ENCODE results near the gene FMR1.

Gene FMR1

DNA sequence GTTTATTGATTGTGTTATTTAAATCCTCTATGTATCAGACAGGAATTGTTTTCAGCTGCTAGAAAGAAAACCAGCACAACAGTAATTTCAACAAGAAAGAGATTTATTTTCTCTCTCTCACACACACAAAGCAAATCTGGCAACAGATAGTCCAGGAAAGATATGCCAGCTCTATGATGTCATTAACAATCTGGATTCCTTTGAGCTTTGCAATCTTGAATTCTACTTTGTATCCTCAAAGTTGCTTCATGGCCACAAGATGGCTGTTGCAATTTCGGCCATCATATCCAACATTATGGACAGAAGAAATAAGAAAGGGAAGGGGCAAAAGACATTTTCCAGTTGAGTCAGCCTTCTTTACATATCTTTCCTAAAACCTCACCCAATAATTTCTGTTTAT, 19.8 kb upstream of the FMR1 start:
- Histone ChIP-seq H4K20me1 (ENCODE audit: low read depth, low read length) (no peaks in the 10 kb centered on the region), H3F3A (ENCODE audit: insufficient read depth) (no peaks in the 10 kb centered on the region), H3K79me2 (ENCODE audit: insufficient read depth, low read length) (no peaks in the 10 kb centered on the region), H3K9me2 (replicated peaks; ENCODE audit: insufficient read depth, low read length) (no peaks in the 10 kb centered on the region), H3K36me3 (ENCODE audit: low read length) (no peaks in the 10 kb centered on the region), H3K9me3 (ENCODE audit: insufficient read depth, low read length) (no peaks in the 10 kb centered on the region), H3K27me3 (ENCODE audit: low read length) (no peaks in the 10 kb centered on the region), H2AFZ (ENCODE audit: low read depth, low read length, severe bottlenecking) (no peak overlapping the region), H3K4me3 (ENCODE audit: insufficient read depth, low read length, poor library complexity, severe bottlenecking) (no peak overlapping the region), H3K27ac (ENCODE audit: low read depth, low read length) (no peak overlapping the region), H3K9ac (ENCODE audit: low read length) (no peak overlapping the region), H3K4me2 (ENCODE audit: low read depth, low read length, poor library complexity, severe bottlenecking) (no peak overlapping the region)
- no peak for TF ChIP-seq EZH2phosphoT487 (conservative IDR thresholded peaks at IDR 0.05; ENCODE audit: low read length)
- TF ChIP-seq, protein P1, sequence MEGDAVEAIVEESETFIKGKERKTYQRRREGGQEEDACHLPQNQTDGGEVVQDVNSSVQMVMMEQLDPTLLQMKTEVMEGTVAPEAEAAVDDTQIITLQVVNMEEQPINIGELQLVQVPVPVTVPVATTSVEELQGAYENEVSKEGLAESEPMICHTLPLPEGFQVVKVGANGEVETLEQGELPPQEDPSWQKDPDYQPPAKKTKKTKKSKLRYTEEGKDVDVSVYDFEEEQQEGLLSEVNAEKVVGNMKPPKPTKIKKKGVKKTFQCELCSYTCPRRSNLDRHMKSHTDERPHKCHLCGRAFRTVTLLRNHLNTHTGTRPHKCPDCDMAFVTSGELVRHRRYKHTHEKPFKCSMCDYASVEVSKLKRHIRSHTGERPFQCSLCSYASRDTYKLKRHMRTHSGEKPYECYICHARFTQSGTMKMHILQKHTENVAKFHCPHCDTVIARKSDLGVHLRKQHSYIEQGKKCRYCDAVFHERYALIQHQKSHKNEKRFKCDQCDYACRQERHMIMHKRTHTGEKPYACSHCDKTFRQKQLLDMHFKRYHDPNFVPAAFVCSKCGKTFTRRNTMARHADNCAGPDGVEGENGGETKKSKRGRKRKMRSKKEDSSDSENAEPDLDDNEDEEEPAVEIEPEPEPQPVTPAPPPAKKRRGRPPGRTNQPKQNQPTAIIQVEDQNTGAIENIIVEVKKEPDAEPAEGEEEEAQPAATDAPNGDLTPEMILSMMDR (IDR thresholded peaks at IDR 0.05; ENCODE audit: insufficient read depth, low read length, poor library complexity, severe bottlenecking): no peak

DNA sequence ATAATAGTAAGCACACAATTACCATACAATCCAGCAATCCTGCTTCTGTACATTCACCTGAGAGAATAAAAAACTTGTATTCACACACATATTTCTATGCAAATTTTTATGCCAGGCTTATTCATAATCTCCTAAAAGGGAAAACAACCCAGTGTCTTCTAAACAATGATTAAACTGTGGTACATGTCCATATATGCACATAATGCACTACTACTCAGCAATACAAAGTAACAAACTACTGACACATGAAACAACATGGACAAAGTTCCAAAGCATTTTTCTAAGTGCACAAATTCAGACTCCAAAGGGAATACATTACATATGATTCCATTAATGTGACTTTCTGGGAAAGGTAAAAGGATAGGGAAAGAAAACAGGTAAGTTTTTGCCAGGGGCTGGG, 18.0 kb upstream of the FMR1 start:
- no peaks in the 10 kb centered on the region for H3K36me3 ChIP-seq (ENCODE audit: low read length)
- H3K9me2 ChIP-seq (replicated peaks; ENCODE audit: insufficient read depth, low read length): no peaks in the 10 kb centered on the region
- H3K27me3 ChIP-seq (ENCODE audit: low read length): no peaks in the 10 kb centered on the region
- no peak overlapping the region for H3K9ac ChIP-seq (ENCODE audit: low read length)
- no peak overlapping the region for H3K4me2 ChIP-seq (ENCODE audit: low read depth, low read length, poor library complexity, severe bottlenecking)
- H2AFZ ChIP-seq (ENCODE audit: low read depth, low read length, severe bottlenecking): no peak overlapping the region
- H3K9me3 ChIP-seq (ENCODE audit: insufficient read depth, low read length): no peaks in the 10 kb centered on the region
- no peak overlapping the region for H3K4me3 ChIP-seq (ENCODE audit: insufficient read depth, low read length, poor library complexity, severe bottlenecking)
- no peak overlapping the region for H3K27ac ChIP-seq (ENCODE audit: low read depth, low read length)
- H3K79me2 ChIP-seq (ENCODE audit: insufficient read depth, low read length): no peaks in the 10 kb centered on the region
- H3F3A ChIP-seq (ENCODE audit: insufficient read depth): no peaks in the 10 kb centered on the region
- no peak for TF ChIP-seq EZH2phosphoT487 (conservative IDR thresholded peaks at IDR 0.05; ENCODE audit: low read length)
- TF ChIP-seq, protein P1 (IDR thresholded peaks at IDR 0.05; ENCODE audit: insufficient read depth, low read length, poor library complexity, severe bottlenecking): no peak
- no peaks in the 10 kb centered on the region for H4K20me1 ChIP-seq (ENCODE audit: low read depth, low read length)

DNA sequence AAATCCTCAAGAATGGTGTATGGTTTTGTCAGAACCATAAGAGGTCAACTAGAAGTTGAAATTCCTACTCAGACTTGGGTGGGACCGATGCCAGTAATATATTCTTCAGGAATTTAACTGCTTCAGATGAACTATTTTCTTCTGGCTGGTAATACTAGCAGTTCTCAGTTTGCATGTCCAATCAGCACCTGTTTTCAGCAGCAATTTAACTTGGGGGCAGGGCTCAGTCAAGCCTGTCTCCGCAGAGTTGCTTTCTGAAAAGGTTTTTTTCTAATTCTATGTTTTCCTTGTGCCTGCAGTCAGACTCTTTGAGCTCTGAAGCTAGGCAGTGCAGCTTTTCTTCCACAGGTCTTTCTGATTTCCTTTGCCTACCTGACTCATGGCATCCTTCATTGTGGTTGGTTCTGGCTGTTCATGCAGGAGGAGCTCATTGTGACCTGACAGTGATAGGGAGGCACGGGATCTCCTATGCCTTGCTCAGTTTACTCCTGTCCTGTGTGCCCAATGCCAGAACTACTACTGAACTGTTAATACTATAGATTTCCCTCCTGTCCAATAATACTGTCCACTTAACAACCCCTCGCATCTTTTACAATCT, 17.3 kb upstream of the FMR1 start:
- Histone ChIP-seq H3K36me3 (ENCODE audit: low read length) (no peaks in the 10 kb centered on the region), H3K4me3 (ENCODE audit: insufficient read depth, low read length, poor library complexity, severe bottlenecking) (no peak overlapping the region), H3F3A (ENCODE audit: insufficient read depth) (no peaks in the 10 kb centered on the region), H3K79me2 (ENCODE audit: insufficient read depth, low read length) (no peaks in the 10 kb centered on the region), H3K27me3 (ENCODE audit: low read length) (no peaks in the 10 kb centered on the region), H3K4me2 (ENCODE audit: low read depth, low read length, poor library complexity, severe bottlenecking) (no peak overlapping the region), H3K9me3 (ENCODE audit: insufficient read depth, low read length) (no peaks in the 10 kb centered on the region), H3K27ac (ENCODE audit: low read depth, low read length) (no peak overlapping the region), H3K9me2 (replicated peaks; ENCODE audit: insufficient read depth, low read length) (no peaks in the 10 kb centered on the region), H4K20me1 (ENCODE audit: low read depth, low read length) (no peaks in the 10 kb centered on the region), H2AFZ (ENCODE audit: low read depth, low read length, severe bottlenecking) (no peak overlapping the region), H3K9ac (ENCODE audit: low read length) (no peak overlapping the region)
- TF ChIP-seq EZH2phosphoT487 (conservative IDR thresholded peaks at IDR 0.05; ENCODE audit: low read length): no peak
- TF ChIP-seq, protein P1 (IDR thresholded peaks at IDR 0.05; ENCODE audit: insufficient read depth, low read length, poor library complexity, severe bottlenecking): no peak

Measured in SU-DHL-6 (cell line).